Stromal cell of bone marrow (primary cell): ENCODE data around the gene ART5.
"Not testable (repeated sequence)": the region's sequence is repeated elsewhere in the genome, so short reads cannot be mapped to it uniquely, and the experiment has no call there.

Experiments
- DNase-seq: peaks from one replicate; pipeline ENCODE4 v3.0.0-alpha.2; 2012; ENCODE audit warnings: low read depth

ART5 gene

GRCh38 chr11:3657331-3657730 is 15.5 kb upstream of the ART5 start:
- DNase-seq = not testable (repeated sequence)

- DNase-seq = no peak
These were observed 13.8 kb upstream of the ART5 start for GRCh38 chr11:3655547-3655946.

GRCh38 chr11:3652514-3652913 is 10.7 kb upstream of the ART5 start:
- not testable (repeated sequence) for DNase-seq

GRCh38 chr11:3649374-3649773 is 7.6 kb upstream of the ART5 start:
- DNase-seq = not testable (repeated sequence)

- DNase-seq = not testable (repeated sequence)
These were observed 7.1 kb upstream of the ART5 start for GRCh38 chr11:3648843-3649242.

GRCh38 chr11:3645552-3645951 is 3.8 kb upstream of the ART5 start:
- DNase-seq = no peak

- DNase-seq = no peak
These were observed 3.0 kb upstream of the ART5 start, which contains the start of gene ART1 for GRCh38 chr11:3644817-3645235. TSS of gene ART1 (plus strand) at chr11:3645128. CDS start at chr11:3659214, 14,086 bp downstream.

- not testable (repeated sequence) for DNase-seq
These were observed 1.3 kb upstream of the ART5 start for GRCh38 chr11:3643102-3643546.

- DNase-seq = peak; percentile 38
These were observed 519 bp upstream of the ART5 start for GRCh38 chr11:3642071-3642951.

- no peak for DNase-seq
These were observed 601 bp downstream of the ART5 start for GRCh38 chr11:3641191-3641590.

GRCh38 chr11:3639841-3640240 is 2.0 kb downstream of the ART5 start:
- DNase-seq = no peak

- no peak for DNase-seq
These were observed 3.3 kb downstream of the ART5 start for GRCh38 chr11:3638513-3638912.

- no peak for DNase-seq
These were observed 4.6 kb downstream of the ART5 start for GRCh38 chr11:3637201-3637600.

GRCh38 chr11:3635641-3636375 is 6.0 kb downstream of the ART5 start:
- DNase-seq = no peak

- no peak for DNase-seq
These were observed 9.6 kb downstream of the ART5 start for GRCh38 chr11:3632070-3632660.

GRCh38 chr11:3631331-3631730 is 10.5 kb downstream of the ART5 start:
- DNase-seq = no peak

GRCh38 chr11:3627291-3627690 is 14.5 kb downstream of the ART5 start:
- peak; percentile 70 for DNase-seq

- DNase-seq = no peak
These were observed 15.4 kb downstream of the ART5 start for GRCh38 chr11:3626250-3626960.

GRCh38 chr11:3623767-3624458 is 17.9 kb downstream of the ART5 start:
- no peak for DNase-seq

GRCh38 chr11:3623121-3623520 is 18.7 kb downstream of the ART5 start:
- no peak for DNase-seq

- no peak for DNase-seq
These were observed 19.3 kb downstream of the ART5 start for GRCh38 chr11:3622521-3622920.
